Naive thymus-derived CD4-positive, alpha-beta T cell (primary cell): ENCODE data around the gene RTCB. TPM values are rescaled to one million over a fixed set of nuclear protein-coding genes. Genes with fewer than 3 reads are reported as not detected.

Source experiments
- ATAC-seq: fragments of 150-1000 bp; cut with Tn5 transposase; 2 replicates; pipeline ENCODE4 v1.10.0; 2021; ENCODE audit warnings: mild to moderate bottlenecking, moderate library complexity
- CTCF ChIA-PET: fragments of 350-600 bp; sonication (Branson Sonifier 250); formaldehyde crosslinking; loops from one replicate; lab custom pipeline; 2021; ENCODE audit warnings: antibody characterized with exemption; lab: Charles Lee
- POLR2A ChIA-PET: fragments of 350-600 bp; sonication (Branson Sonifier 250); formaldehyde crosslinking; loops from one replicate; lab custom pipeline; 2021; ENCODE audit warnings: antibody characterized with exemption, inconsistent platforms; lab: Charles Lee
- DNase-seq, 9 donors: peaks; one replicate each; pipeline versions ENCODE4 v3.0.0 to v3.0.0-alpha.2; 2020 to 2022; ENCODE audit warnings: mixed read lengths in 1 of 9
- H3K27ac ChIP-seq: one replicate; pipeline ENCODE4 v1.7.0; 2013; ENCODE audit warnings: mild to moderate bottlenecking, low read depth, low read length, moderate library complexity
- H3K27me3 ChIP-seq, 2 donors: one replicate each; pipeline ENCODE4 v1.7.0; 2013; ENCODE audit warnings: low read length in 2 of 2, mild to moderate bottlenecking in 2 of 2, moderate library complexity in 2 of 2; ENCODE audit not compliant: control insufficient read depth in 2 of 2, insufficient read depth in 2 of 2
- H3K36me3 ChIP-seq, 3 experiments: 1 replicate in 2 of 3; 2 replicates in 1 of 3; pipeline ENCODE4 v1.7.0; 2013; ENCODE audit warnings: low read length in 3 of 3, mild to moderate bottlenecking in 3 of 3, moderate library complexity in 1 of 3; ENCODE audit not compliant: insufficient read depth in 3 of 3, control insufficient read depth in 2 of 3
- H3K4me1 ChIP-seq, 2 donors: one replicate each; pipeline ENCODE4 v1.7.0; 2013; ENCODE audit warnings: low read length in 2 of 2, mild to moderate bottlenecking in 2 of 2, moderate library complexity in 1 of 2; ENCODE audit not compliant: control insufficient read depth in 2 of 2, insufficient read depth in 2 of 2
- H3K4me3 ChIP-seq: 2 replicates; pipeline ENCODE4 v1.7.0; 2013; ENCODE audit warnings: mild to moderate bottlenecking, low read length
- H3K9me3 ChIP-seq, 3 experiments: 1 replicate in 2 of 3; 2 replicates in 1 of 3; pipeline ENCODE4 v1.7.0; 2013; ENCODE audit warnings: low read length in 3 of 3; ENCODE audit not compliant: control insufficient read depth in 2 of 3
- H3K27ac Mint-ChIP-seq, 9 donors: one replicate each; pipeline ENCODE4 v1.8.0; 2020 to 2022; ENCODE audit warnings: mixed read lengths in 9 of 9, mild to moderate bottlenecking in 8 of 9, moderate library complexity in 5 of 9, inconsistent platforms in 2 of 9
- H3K27me3 Mint-ChIP-seq, 5 donors: one replicate each; pipeline ENCODE4 v1.8.0; 2021 to 2022; ENCODE audit warnings: mixed read lengths in 5 of 5, mild to moderate bottlenecking in 1 of 5
- H3K36me3 Mint-ChIP-seq, 5 donors: one replicate each; pipeline ENCODE4 v1.8.0; 2020 to 2022; ENCODE audit warnings: mixed read lengths in 5 of 5, mild to moderate bottlenecking in 3 of 5, inconsistent platforms in 1 of 5
- H3K4me1 Mint-ChIP-seq, 7 donors: one replicate each; pipeline ENCODE4 v1.8.0; 2020 to 2022; ENCODE audit warnings: mixed read lengths in 7 of 7, mild to moderate bottlenecking in 3 of 7, inconsistent platforms in 1 of 7
- H3K4me3 Mint-ChIP-seq, 10 donors: one replicate each; pipeline ENCODE4 v1.8.0; 2020 to 2022; ENCODE audit warnings: mild to moderate bottlenecking in 10 of 10, mixed read lengths in 10 of 10, moderate library complexity in 6 of 10, inconsistent platforms in 2 of 10
- H3K9me3 Mint-ChIP-seq, 11 donors: one replicate each; pipeline ENCODE4 v1.8.0; 2020 to 2022; ENCODE audit warnings: mixed read lengths in 11 of 11, mild to moderate bottlenecking in 4 of 11, inconsistent platforms in 1 of 11, moderate library complexity in 1 of 11
- intact Hi-C, 2 donors: fragments of 100-400 bp; cut with micrococcal nuclease; formaldehyde crosslinking; loops; one replicate each; pipeline ENCODE4 v1.15.1; 2023
- polyA plus RNA-seq, 2 donors: library from polyadenylated mRNA; unstranded; fragments of 300-500 nt; fragmentation: Illumina TruSeq; gene quantifications; one replicate each; pipeline ENCODE4 v1.2.3, GENCODE V29; 2021
- total RNA-seq, 6 experiments: library from RNA in 5 of 6; stranded (reverse) in 5 of 6; gene quantifications; 1 replicate in 5 of 6; 2 replicates in 1 of 6; pipeline ENCODE4 v1.2.3 and lab custom pipeline; 2021 to 2026

RTCB gene
- total and polyA plus RNA-seq, 7 experiments from 2014 or later: 41.6 to 126 (median 55.6) TPM

DNA sequence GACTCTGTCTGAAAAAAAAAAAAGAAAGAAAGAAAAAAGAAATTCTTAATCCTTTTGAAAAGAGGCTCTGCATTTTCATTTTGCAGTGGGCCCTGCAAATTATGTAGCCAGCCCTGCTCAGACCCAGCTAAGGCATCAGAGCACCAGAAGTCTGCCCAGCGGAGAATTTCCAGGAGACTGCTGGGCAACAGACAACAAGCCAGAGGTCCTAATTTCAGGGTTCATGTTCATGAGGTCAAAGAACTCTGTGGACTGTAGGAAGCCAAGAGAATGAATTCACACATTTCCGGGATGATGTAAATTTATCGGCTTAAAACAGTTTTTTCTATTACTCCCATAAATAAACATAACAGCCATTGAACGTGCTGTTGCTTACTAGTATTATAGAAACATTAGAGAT is 14.8 kb upstream of the RTCB start:
- CTCF ChIA-PET: no interaction called here
- intact Hi-C loops: no loop called here
- POLR2A ChIA-PET: no interaction called here
- H3K27ac Mint-ChIP-seq: no peak overlapping the region
- Histone ChIP-seq H3K27ac (no peak overlapping the region), H3K4me3 (no peak overlapping the region), H3K4me1 (no peaks in the 10 kb centered on the region), H3K27me3 (no peaks in the 10 kb centered on the region), H3K36me3 (no peaks in the 10 kb centered on the region), H3K9me3 (no peaks in the 10 kb centered on the region)
- H3K9me3 Mint-ChIP-seq: peaks cover 0 to 2% (median 0%) of the 10 kb centered on the region in 11 donors
- peaks cover 13 to 28% (median 19%) of the 10 kb centered on the region in 5 donors for H3K27me3 Mint-ChIP-seq
- peaks cover 0 to 6% (median 0%) of the 10 kb centered on the region in 5 donors for H3K36me3 Mint-ChIP-seq
- H3K4me3 Mint-ChIP-seq: no peak overlapping the region
- ATAC-seq (no peak), DNase-seq (no peak)
- H3K4me1 Mint-ChIP-seq: peaks cover 0 to 2% (median 0%) of the 10 kb centered on the region in 7 donors

DNA sequence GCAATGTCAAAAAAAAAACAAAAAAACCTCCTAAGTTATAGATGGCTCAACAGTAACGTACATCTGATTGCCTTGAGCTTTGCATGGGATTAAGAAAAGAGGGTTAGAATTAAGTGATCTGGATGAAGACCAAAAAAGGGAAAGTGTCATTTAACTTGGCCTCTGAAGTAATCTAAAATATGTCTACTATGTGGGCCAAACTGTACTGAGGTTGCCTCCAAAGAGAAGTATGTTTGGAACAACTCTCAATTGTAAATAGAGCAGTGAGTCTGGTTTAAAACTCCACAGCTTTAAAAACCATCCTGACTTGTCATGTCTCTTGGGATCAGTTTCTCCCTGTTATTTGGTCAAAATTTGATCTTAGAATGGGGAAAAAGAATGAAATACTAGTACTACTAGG is 11.6 kb upstream of the RTCB start:
- Mint-ChIP-seq H3K4me3 (no peak overlapping the region), H3K4me1 (peaks cover 0 to 5% (median 0%) of the 10 kb centered on the region in 7 donors), H3K36me3 (peaks cover 0 to 5% (median 0%) of the 10 kb centered on the region in 5 donors), H3K27ac (no peak overlapping the region), H3K9me3 (peaks cover 0 to 2% (median 0%) of the 10 kb centered on the region in 11 donors), H3K27me3 (peaks cover 23 to 40% (median 37%) of the 10 kb centered on the region in 5 donors)
- no peaks in the 10 kb centered on the region for H3K27me3 ChIP-seq
- no peaks in the 10 kb centered on the region for H3K4me1 ChIP-seq
- H3K36me3 ChIP-seq: no peaks in the 10 kb centered on the region
- no peak overlapping the region for H3K27ac ChIP-seq
- no peak for DNase-seq
- intact Hi-C loops: no loop called here
- no peaks in the 10 kb centered on the region for H3K9me3 ChIP-seq
- H3K4me3 ChIP-seq: no peak overlapping the region
- ATAC-seq: no peak
- ChIA-PET POLR2A (no interaction called here), CTCF (no interaction called here)

DNA sequence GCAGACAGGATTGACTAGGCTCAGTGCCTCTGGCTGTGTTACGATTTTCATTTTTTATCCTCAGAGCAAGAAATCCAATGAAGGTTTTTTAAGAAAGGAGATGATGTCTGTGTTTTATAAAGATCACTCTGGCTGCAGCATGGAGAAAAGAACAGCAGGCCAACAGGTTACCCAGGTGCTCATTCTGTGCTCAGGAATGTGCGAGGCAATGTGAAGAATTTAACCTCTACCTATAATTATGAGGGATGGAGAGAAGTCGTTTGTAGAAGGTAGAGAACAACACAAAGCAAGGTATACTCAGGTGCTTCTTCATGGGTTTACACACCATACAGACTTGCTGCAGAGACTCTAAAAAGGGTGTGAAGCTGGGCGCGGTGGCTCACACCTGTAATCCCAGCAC is 10.0 kb upstream of the RTCB start:
- Mint-ChIP-seq H3K4me3 (no peak overlapping the region), H3K27ac (no peak overlapping the region), H3K9me3 (no peaks in the 10 kb centered on the region), H3K36me3 (peaks cover 0 to 5% (median 0%) of the 10 kb centered on the region in 5 donors), H3K4me1 (peaks cover 0 to 5% (median 0%) of the 10 kb centered on the region in 7 donors), H3K27me3 (peaks cover 30 to 45% (median 43%) of the 10 kb centered on the region in 5 donors)
- no peaks in the 10 kb centered on the region for H3K4me1 ChIP-seq
- H3K9me3 ChIP-seq: no peaks in the 10 kb centered on the region
- ATAC-seq: no peak
- intact Hi-C loops: no loop called here
- H3K27me3 ChIP-seq: no peaks in the 10 kb centered on the region
- no peaks in the 10 kb centered on the region for H3K36me3 ChIP-seq
- no peak overlapping the region for H3K4me3 ChIP-seq
- H3K27ac ChIP-seq: no peak overlapping the region
- ChIA-PET CTCF (no interaction called here), POLR2A (no interaction called here)
- no peak for DNase-seq

DNA sequence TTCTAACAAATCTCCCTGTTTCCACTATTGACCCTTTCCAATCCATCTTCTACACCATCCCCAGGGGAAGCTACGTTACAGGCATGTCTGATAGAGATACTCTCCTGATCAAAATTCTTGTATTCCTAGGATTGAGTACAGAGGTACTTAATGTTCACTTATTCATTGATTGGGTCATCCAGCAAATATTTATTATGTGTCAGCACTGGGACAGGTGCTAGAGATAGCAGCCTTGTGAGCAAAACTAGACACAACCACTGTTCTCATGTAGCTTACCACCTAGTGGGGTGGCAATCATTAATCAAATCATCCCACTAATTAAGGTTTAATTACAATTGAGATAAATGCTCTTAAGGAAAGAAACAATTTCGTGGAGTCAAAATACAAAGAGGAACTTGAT is 9.4 kb upstream of the RTCB start:
- no peak overlapping the region for H3K27ac ChIP-seq
- ATAC-seq (no peak), DNase-seq (no peak)
- intact Hi-C loops: no loop called here
- H3K27me3 ChIP-seq: no peaks in the 10 kb centered on the region
- ChIA-PET CTCF (no interaction called here), POLR2A (no interaction called here)
- H3K9me3 ChIP-seq: no peaks in the 10 kb centered on the region
- no peaks in the 10 kb centered on the region for H3K9me3 Mint-ChIP-seq
- H3K27ac Mint-ChIP-seq: no peak overlapping the region
- peaks cover 30 to 50% (median 43%) of the 10 kb centered on the region in 5 donors for H3K27me3 Mint-ChIP-seq
- no peaks in the 10 kb centered on the region for H3K4me1 ChIP-seq
- H3K4me3 Mint-ChIP-seq: no peak overlapping the region
- H3K4me1 Mint-ChIP-seq: peaks cover 0 to 5% (median 0%) of the 10 kb centered on the region in 7 donors
- H3K36me3 Mint-ChIP-seq: peaks cover 0 to 5% (median 0%) of the 10 kb centered on the region in 5 donors
- no peaks in the 10 kb centered on the region for H3K36me3 ChIP-seq
- no peak overlapping the region for H3K4me3 ChIP-seq

DNA sequence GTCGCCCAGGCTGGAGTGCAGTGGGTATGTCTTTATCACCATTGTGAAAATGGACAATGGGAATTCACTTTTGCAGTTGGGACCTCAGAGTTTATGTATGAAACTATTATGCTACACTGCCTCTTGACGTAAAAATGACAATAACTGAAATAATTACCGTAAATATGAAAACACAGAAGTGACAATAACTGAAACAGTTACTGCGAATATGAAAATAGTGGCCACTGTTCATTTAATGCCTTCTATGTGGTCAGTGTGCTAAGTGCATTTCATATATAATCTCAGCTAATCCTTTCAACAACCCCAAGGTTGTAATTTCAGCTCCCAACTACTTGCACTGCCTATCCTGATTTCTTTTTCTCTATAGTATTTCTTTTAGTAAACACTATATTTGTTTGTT is 5.9 kb upstream of the RTCB start:
- H3K9me3 ChIP-seq: no peaks in the 10 kb centered on the region
- ATAC-seq (no peak), DNase-seq (no peak)
- no peaks in the 10 kb centered on the region for H3K36me3 ChIP-seq
- ChIA-PET POLR2A (interaction anchor here (1.0 kb wide), 1 partner anchor 8 kb away, joined by 3 read pairs; no protein-coding TSS in a partner anchor), CTCF (no interaction called here)
- H3K27ac ChIP-seq: no peak overlapping the region
- intact Hi-C loops: loop anchor here in 1 of 2 donors (10.0 kb wide), 2 partner anchors 213 to 753 kb away; partner anchors contain the start of genes PISD and RFPL2
- no peaks in the 10 kb centered on the region for H3K9me3 Mint-ChIP-seq
- no peak overlapping the region for H3K4me3 Mint-ChIP-seq
- peaks cover 3 to 14% (median 4%) of the 10 kb centered on the region in 7 donors for H3K4me1 Mint-ChIP-seq
- peaks cover 27 to 47% (median 38%) of the 10 kb centered on the region in 5 donors for H3K27me3 Mint-ChIP-seq
- peaks cover 0 to 5% (median 2%) of the 10 kb centered on the region in 5 donors for H3K36me3 Mint-ChIP-seq
- no peak overlapping the region for H3K27ac Mint-ChIP-seq
- no peak overlapping the region for H3K4me3 ChIP-seq
- no peaks in the 10 kb centered on the region for H3K4me1 ChIP-seq
- no peaks in the 10 kb centered on the region for H3K27me3 ChIP-seq

DNA sequence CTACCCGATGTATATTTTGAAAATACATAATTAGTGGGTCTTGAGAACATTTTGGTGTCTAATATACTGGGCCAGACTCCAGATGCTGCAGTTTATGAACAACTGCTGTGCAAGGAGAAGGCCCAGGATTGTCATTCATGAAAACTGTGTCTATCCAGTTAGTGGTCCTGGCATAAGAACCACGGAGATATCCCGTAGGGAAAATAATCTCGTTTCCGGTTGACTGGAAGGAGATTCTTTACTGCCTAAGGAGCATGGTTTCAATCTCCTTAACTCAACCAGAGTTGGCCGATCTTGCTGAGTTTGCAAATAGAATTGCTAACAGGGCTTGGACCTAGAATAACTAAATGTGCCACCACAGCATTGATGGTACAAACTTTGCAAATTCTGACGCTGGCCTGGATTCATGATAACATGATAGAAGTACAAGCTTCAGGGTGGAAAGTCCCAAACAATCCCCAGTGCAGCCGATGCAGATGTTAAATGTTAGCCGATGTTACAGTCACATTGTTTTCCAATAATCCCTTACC is 4.6 kb upstream of the RTCB start:
- no peak for DNase-seq
- intact Hi-C loops: loop anchor here in 1 of 2 donors (10.0 kb wide), 2 partner anchors 212 to 752 kb away; partner anchors contain the start of genes PISD and RFPL2
- Mint-ChIP-seq H3K27ac (no peak overlapping the region), H3K36me3 (peaks cover 0 to 4% (median 2%) of the 10 kb centered on the region in 5 donors), H3K9me3 (peaks cover 0 to 5% (median 0%) of the 10 kb centered on the region in 11 donors), H3K27me3 (peaks cover 14 to 38% (median 25%) of the 10 kb centered on the region in 5 donors), H3K4me3 (no peak overlapping the region), H3K4me1 (peaks cover 3 to 24% (median 16%) of the 10 kb centered on the region in 7 donors)
- ChIA-PET POLR2A (no interaction called here), CTCF (no interaction called here)
- Histone ChIP-seq H3K27ac (no peak overlapping the region), H3K4me1 (peaks cover 0 to 7% of the 10 kb centered on the region in 2 donors), H3K4me3 (no peak overlapping the region), H3K36me3 (peaks cover 0 to 4% (median 0%) of the 10 kb centered on the region in 3 experiments), H3K27me3 (no peaks in the 10 kb centered on the region), H3K9me3 (no peaks in the 10 kb centered on the region)
- no peak for ATAC-seq
